ENCODE measurements around the gene RHCG.

RHCG gene

GRCh38 chr15:89496155-89497098 lies at the start of gene RHCG:
Gene RHCG, minus strand, starts transcription at chr15:89496583. Its CDS starts 39 bp downstream, at chr15:89496544.
- H3K27me3 ChIP-seq (replicated peaks) = peaks cover 13% of the 10 kb centered on the region
- in situ Hi-C loops (cut with HindIII; ENCODE audit: low pct_ligation_motif_present, low sequenced_read_pairs) = no loop called here
- peak within 1 kb of the TSS; percentile 43 for H3K4me3 ChIP-seq (ENCODE audit: low read depth, low read length)

GRCh38 chr15:89543389-89543788 lies 47.0 kb upstream of the RHCG start:
- Histone ChIP-seq H3K27me3 (replicated peaks) (no peaks in the 10 kb centered on the region), H3K27ac (no peak overlapping the region), H3K4me3 (ENCODE audit: low read depth, low read length) (no peak overlapping the region), H3K36me3 (replicated peaks) (no peaks in the 10 kb centered on the region)
- in situ Hi-C loops (cut with HindIII; ENCODE audit: low pct_ligation_motif_present, low sequenced_read_pairs) = no loop called here
- TF ChIP-seq CTCF (IDR thresholded peaks at IDR 0.05; ENCODE audit: low read depth, low read length, missing control alignments) = no peak
- no peak for DNase-seq

More at GRCh38 chr15:89496155-89497098, at the start of gene RHCG:
- H3K36me3 ChIP-seq (replicated peaks) = no peaks in the 10 kb centered on the region
- TF ChIP-seq CTCF (IDR thresholded peaks at IDR 0.05; ENCODE audit: low read depth, low read length, missing control alignments) = peak; percentile 68
- DNase-seq = peak; percentile 41
- no peak within 1 kb of the TSS for H3K27ac ChIP-seq

GRCh38 chr15:89542369-89542768 lies 46.0 kb upstream of the RHCG start:
- in situ Hi-C loops (cut with HindIII; ENCODE audit: low pct_ligation_motif_present, low sequenced_read_pairs) = no loop called here
- DNase-seq = no peak
- TF ChIP-seq CTCF (IDR thresholded peaks at IDR 0.05; ENCODE audit: low read depth, low read length, missing control alignments) = no peak
- Histone ChIP-seq H3K27me3 (replicated peaks) (no peaks in the 10 kb centered on the region), H3K27ac (no peak overlapping the region), H3K4me3 (ENCODE audit: low read depth, low read length) (no peak overlapping the region), H3K36me3 (replicated peaks) (no peaks in the 10 kb centered on the region)

GRCh38 chr15:89539027-89539426 lies 42.6 kb upstream of the RHCG start:
- Histone ChIP-seq H3K4me3 (ENCODE audit: low read depth, low read length) (no peak overlapping the region), H3K27ac (no peak overlapping the region), H3K27me3 (replicated peaks) (no peaks in the 10 kb centered on the region), H3K36me3 (replicated peaks) (no peaks in the 10 kb centered on the region)
- in situ Hi-C loops (cut with HindIII; ENCODE audit: low pct_ligation_motif_present, low sequenced_read_pairs) = no loop called here
- TF ChIP-seq CTCF (IDR thresholded peaks at IDR 0.05; ENCODE audit: low read depth, low read length, missing control alignments) = no peak
- no peak for DNase-seq

GRCh38 chr15:89533861-89534544 lies 37.6 kb upstream of the RHCG start:
- H3K36me3 ChIP-seq (replicated peaks) = no peaks in the 10 kb centered on the region
- no peaks in the 10 kb centered on the region for H3K27me3 ChIP-seq (replicated peaks)
- in situ Hi-C loops (cut with HindIII; ENCODE audit: low pct_ligation_motif_present, low sequenced_read_pairs) = no loop called here
- TF ChIP-seq CTCF (IDR thresholded peaks at IDR 0.05; ENCODE audit: low read depth, low read length, missing control alignments) = no peak
- DNase-seq = peak; percentile 64
- peak overlapping the region; percentile 38 for H3K27ac ChIP-seq
- H3K4me3 ChIP-seq (ENCODE audit: low read depth, low read length) = no peak overlapping the region
